ENCODE data around the gene TTC7B.
"Not testable (repeated sequence)": the region's sequence is repeated elsewhere in the genome, so short reads cannot be mapped to it uniquely, and the experiment has no call there.

The TTC7B gene

DNA sequence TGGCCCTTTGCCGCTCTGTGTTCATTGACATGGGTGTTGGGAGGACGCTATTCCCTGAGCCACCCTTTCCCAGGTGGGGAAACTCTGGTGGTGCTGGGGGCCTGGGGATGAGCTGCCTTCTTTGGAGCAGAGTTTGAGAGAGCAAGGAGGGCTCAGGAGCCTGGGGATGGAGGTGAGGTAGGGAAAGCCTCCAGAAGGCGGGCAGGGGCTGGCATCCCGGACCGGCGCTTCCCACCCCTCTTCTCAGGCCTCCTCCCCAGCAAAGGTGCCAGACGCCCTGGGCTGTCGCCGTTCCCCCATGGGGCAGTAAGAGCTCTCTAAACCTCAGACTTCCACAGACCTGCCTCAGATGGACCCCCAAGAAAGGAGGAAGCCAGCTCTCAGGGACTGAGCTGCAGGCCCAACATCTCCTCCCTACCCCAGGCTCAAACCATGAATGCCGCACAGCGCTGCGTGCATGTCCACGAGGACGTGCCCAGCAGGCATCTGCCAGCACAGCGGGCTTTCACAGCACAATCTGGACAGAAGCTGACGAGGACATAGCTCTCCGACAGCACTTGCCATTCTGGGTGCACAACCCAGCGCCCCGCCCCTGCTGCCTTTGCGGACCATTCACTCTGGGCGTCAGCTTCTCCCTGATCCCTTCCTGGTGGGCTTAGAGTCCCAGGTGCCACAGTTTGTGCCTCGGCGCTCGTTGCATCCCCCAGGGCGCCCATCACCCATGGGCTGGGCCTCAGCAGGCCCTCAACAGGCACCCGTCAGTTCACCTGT is 14.9 kb upstream of the TTC7B start:
- FAIRE-seq, result no peak

DNA sequence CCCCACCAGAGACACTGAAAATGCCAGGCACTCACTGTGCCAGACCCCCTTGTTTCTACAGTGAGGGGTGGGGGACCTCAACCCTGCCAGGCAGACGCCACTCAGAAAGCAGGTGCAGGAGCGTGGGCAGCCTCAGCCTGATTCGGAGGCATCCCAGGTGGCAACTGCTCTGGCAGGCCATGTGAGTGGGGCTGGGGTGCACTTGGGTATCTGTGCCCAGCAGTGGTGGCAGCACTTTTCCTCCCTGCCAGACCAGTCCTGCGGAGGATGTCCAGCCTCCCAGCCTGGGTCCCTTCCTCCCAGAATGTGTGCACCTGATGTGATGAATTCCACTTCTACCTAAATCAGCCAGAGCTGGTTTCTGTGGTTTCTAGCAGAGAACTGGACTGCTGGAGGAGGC is 13.4 kb upstream of the TTC7B start:
- no peak for FAIRE-seq

DNA sequence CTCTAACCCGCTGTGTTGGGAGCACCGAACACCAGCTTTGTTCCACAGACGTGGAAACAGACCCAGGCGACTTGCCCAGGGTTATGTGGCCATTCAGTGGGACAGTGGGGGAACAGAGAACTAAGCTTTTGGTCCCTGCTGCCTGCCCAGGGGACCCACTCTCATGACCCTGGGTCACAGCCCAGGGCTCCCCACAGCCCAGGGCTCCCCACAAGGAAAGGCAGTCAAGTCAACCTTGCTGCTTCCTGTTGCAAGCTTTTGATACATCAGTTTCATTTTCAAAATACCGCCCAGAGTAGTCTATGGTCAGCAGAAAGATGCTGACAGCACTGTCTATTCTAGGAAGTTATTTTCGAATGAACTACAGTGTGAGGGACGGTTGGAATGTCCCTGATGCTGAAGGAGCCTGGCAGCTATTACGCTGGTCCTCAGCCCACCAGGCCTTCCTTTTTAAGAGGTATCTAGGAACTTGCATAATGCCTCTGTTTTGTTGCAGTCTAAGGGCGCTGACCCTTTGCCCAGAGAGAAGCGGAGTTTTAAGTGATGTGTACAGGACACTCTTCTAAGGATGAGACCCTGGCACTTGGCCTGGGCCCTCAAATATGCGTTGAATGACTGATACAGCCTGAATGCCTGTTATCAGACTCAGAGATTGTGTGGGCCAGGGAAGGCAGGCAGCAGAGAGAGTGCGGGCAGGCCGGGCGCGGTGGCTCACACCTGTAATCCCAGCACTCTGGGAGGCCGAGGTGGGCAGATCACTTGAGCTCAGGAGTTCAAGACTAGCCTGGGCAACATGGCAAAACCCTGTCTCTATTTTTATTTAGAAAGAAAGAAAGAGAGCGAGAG is 12.6 kb upstream of the TTC7B start:
- FAIRE-seq, result no peak

DNA sequence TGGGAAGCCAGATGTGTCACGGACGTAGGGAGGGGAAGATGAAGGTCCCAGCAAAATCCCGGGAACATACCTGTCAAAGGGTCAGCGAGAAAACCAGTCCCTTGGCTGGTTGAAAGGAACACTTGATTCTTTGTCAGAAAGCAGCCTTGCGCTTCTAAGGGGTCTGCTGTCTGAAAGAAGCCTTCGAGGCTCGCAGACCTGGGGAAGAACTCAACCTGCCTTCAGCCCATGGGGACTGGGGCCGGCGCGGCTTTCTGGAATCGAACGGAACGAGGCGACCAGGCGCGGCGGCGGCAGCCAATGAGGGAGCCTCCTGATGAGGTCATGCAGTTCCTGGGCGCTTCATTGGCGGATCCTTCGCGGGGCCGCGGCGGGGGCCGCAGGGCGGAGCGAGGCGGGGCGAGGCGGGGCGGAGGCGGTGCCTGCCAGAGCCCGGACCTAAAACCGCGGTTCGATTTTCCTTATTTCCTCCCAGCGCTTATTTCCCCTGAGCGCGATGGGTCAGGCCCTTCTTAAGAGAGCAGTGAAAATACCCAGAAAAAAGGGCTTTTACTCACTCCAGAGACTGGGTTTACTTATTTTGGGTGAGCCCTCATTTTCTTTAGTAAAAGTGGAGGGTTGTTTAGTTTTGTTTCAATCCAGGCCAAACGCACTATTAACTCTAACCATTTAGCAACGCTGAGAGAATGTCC is 11.8 kb upstream of the TTC7B start:
- FAIRE-seq, result no peak

DNA sequence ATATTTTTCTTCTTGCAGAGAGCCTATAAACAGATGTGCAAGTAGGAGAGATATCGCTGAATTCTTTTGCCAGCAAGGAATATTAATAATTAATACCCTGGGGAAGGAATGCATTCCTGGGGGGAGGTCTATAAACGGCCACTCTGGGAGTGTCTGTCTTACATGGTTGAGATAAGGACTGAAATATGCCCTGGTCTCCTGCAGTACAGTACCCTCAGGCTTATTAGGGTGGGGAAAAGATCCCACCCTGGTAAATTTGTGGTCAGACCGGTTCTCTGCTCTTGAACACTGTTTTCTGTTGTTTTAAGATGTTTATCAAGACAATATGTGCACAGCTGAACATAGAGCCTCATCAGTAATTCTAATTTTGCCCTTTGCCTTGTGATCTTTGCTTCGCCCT is 7.3 kb upstream of the TTC7B start:
- not testable (repeated sequence) for FAIRE-seq

DNA sequence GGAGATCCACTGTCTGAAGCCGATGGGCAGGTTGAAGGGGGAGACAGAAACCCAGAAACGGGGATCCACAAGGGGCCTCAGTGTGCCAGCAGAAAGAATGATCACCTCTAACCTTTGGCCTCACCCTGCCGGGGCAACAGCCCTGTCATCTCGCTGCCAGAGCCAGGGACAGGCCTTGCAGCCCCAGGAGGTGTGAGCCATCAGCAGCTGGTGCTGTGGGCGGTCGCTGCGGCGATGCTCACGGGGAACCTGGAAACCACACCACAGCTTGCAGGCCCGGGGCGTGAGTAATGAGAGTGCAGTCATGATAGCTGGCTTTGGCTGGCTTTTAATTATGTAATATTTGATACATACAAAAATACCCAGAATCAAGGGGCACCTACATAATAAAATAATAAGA is 4.7 kb upstream of the TTC7B start:
- FAIRE-seq, result no peak

DNA sequence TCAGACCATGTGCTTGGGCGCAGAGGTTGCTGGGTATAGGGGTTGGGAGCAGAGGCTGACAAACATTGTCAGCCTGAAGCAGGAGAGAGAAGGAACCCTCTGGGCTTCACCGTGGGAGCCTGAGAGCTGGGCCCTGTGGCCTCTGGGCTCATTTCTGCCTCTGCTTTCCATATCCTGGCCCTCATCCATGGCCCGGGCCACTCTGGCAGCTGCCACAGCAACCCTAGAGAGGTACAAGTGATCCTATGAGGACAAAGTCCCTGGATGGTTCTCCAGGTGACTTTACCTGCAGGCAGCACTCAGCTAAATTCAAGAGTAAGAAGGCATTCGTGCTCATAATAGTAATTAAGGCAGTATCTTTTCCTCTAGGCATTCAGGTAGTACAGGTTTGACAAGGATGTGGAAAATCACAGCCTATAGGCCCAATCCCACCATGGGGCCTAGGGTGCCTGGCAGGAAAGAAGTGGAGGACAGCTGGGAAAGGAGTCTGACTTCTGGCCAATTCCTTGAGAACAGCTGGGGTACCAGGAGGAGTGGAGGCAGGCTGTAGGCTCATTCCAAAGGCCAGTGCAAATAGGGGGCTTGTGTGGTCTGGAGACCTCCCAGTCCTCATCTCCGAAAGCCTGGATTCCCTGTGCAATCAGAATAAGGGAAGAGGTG is 3.6 kb upstream of the TTC7B start:
- no peak for FAIRE-seq

DNA sequence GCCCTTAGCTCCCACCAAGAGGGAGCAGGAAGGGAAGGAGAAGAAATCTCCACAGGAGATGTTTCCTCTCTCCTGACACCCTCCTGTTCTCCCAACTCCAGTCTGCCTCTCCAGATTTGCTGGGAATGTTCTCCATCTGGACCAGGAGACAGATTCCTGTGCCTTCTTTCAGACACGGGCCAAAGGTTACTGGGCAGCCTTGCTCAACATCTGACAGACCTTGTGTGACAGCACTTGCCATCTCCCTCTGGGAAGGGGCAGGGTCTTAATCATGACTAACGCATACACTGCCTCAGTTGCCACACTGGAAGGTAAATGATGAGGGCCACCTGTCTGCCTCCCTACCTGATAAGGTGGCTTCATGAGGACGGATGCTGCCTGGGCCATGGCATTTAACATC is 2.5 kb upstream of the TTC7B start:
- FAIRE-seq, result no peak

DNA sequence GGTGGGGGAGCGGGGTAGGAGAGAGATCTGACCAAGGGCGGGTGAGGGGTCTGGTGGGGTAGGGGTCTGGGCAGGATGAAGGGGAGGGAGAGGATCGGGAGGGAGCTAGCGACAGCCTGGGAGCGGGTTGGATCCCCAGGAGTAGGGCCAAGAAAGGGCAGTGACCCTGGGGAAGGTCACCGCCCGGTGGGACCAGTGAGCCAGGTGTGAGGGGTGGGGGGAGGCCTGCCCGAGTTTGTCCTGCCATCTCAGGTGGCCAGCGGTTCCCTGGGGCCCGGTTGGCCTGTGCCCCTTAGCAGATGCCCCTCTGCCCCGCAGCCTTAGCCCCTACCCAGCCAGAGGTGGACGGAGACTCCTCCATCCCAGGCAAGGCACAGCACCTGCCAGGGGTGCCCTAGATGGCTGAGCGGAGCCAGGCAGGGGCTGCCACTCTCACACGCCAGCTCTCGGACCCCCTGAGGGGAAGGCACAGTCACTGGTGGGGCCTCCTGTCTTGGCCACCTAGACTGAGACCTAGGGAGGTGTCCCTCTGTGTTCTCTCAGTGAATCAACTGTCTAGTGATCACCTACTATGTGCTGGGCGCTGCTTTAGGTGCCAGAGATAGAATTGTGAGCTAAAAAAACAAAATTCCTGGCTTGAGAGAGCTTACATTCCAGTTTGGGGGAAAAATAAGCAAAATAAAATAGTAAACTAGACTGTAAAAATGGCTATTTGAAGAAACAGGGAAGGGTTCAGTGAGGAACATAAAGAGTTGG is 629 bp upstream of the TTC7B start:
- FAIRE-seq, result no peak

DNA sequence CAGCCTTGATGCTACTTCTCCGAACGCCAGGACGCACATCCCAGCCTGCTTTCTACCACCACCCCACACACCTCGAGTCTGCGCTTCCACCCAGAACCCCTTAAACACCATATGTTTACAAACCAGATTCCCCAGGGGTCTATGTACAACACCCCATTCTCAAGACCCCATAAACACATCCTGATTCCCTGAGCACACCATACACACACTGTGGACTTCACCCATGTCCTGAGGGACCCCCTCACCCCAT is 733 bp downstream of the TTC7B start:
- FAIRE-seq, result no peak

DNA sequence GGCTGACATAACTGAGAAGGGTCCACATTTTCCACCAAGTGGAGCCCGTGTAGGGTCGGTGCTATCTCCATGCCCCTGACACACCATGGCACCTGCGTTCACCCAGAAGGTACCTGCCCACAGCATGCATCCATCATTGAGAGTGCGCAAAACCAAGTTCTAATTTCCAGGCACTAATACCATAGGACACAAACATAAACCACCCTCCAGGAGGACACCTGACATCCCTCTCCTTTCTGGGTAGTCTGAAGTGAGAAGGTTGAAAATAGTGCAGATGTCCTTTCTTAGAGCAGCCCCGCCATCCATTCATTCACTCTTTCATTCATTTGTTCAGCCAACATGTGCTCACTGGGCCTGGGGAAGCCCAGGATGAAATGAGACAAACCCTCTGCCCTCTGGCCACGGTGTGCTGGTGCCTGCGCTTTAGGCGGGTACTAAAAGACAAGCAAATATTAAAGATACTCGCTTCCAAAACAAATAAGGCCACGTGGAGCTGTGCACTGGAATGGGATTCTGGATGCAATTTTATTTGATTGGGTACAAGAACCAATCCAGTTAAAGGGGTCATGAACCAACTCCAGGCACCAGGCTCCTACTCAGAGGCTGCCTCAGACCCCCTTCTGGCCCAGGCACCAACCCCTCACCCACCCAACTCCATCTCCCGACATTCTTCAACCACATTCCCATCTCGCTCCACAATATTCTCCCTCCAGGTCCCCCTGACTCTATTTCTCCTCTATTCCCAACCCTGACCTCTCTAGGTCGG is 1.2 kb downstream of the TTC7B start:
- no peak for FAIRE-seq

DNA sequence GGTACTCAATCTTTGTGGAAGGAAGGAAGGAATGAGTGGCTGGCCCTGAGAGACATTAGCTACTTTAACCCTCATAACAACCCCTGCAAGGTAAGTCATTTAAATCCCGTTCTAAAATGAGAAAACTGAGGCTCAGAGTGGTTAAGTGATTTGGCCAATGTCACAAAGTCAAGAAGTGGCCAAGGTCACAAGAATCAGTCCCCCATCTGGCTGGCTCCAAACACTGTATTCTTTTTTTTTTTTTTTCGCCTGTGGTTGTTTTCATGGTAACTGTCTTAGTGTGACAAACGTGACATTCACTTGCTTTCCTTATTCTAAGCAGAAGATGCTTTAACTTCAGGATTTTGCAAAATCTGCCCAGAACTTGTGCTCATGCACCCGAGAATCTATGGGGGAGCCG is 2.8 kb downstream of the TTC7B start:
- FAIRE-seq, result no peak

DNA sequence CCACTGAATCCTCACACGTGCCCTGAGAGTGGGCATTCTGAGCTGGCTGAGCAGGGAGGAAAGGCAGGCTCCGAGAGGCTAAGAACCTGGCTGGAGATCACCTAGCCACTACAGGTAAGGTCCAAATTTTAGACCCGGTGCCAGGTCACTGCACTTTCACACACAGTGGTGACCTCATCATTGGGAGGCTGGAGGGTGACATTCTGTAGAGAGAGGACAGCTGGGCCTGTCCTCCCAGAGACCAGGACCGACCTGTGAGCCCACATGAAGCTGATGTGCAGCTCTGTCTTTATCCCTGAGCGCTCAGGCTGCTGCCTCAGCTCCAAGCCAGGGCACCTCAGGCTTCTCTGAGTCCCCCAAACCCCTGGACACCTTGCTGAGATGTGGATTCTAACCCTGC is 4.1 kb downstream of the TTC7B start:
- no peak for FAIRE-seq

DNA sequence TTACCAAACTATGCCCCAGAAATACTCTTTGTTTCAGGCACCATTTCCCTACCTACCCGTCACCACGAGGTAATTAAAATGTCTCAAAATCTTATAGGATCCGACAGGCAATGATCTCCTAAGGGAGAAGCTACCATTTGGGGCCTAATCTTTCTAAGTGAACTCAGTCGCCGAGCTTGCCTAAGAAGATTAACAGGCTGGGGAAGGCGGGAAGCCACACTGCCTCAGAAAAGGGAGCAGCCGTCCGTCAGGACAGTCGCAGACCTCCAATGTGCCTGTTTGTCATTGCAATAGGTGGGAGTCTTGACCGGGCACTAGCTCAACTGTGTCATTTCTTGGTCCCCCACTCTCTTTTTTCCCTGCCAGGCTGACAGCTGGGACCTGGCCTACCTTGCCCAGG is 4.6 kb downstream of the TTC7B start:
- FAIRE-seq, result no peak

DNA sequence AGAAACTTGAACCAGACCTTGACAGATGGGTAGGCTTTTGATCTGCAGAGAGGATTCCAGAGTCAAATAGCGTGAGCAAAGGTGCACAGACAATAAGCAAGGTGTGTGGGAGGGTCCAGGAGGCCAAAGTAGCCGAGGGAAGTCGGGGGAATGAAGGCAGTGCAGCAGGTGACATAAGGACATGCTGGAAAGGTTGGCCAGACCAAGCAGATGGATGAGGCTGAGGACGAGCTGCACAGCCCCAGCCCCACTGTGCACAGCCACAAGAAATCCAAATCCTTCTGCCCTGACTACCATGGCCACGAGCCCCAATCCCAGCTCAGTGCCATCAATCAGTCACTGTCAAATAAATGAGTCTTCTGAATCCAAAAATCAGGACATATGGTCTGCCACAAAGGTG is 5.4 kb downstream of the TTC7B start:
- no peak for FAIRE-seq

DNA sequence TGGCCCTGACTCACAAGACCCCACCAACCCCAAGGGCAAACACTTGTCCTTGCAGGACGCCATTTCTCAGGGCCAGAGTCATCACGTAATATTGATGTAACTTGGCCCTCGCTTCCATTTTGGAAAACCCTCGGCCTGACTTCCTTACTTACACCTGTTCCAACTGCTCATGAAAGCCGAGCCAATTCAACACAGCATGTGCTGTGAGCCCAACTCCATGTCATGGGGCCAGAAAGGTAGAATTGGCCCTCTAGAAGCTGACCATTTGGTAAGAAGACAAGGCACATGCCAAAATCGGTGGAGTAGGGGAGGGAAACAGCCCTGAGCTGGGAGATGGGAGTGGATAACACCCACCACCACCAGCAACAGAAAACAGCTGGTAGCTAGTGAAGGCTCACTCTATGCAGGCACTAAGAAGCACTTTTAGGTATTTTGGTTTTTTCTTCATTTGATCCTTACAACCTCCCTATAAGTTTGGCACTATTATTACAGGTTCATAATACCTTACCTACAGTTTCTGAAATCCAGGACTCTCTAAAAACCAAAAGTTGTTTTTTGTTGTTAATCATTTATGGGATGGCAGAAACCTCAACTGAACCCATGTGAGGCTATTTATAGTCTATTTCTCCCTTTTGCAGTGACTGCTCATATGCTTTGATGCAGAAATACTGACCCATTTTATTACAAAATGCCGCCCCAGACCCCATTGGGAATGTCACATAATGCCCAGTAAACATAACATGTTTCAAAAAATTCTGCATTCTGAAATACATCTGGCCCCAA is 6.5 kb downstream of the TTC7B start:
- FAIRE-seq, result no peak

DNA sequence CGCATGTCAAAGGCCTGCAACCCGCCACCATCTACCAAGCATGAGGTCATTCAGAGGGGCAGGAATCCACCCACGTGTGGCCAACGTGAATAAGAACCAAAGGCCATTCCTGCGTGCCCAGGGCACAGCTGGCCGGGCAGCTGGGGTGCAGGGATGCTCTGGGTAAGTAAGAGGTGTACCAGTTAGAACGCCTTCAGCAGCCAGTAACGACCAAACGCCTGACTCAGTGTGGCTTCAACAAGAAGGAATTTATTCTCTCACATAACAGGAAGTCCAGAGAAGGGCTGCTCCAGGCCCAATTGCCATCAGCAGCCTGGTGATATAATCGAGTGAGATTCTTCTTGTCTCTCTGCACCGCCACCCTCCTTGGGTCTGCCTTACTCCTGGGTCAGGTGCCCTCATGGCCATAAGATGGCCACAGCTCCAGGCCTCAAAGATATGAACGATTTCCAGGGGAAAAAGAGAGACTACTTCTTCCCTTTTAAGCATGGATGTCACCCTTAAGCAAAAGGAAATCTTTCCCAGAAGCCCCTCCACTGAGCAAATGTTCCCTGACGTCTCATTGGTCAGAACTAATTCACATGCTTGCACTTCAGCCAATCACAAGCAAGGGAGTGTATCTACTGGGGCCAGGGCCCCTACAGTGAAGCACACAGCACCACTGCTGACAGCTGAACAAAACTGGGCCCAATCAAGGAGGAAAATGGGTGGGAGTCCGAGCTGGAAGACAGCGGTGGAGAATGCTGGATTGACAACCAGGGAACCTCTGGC is 7.3 kb downstream of the TTC7B start:
- FAIRE-seq, result no peak

DNA sequence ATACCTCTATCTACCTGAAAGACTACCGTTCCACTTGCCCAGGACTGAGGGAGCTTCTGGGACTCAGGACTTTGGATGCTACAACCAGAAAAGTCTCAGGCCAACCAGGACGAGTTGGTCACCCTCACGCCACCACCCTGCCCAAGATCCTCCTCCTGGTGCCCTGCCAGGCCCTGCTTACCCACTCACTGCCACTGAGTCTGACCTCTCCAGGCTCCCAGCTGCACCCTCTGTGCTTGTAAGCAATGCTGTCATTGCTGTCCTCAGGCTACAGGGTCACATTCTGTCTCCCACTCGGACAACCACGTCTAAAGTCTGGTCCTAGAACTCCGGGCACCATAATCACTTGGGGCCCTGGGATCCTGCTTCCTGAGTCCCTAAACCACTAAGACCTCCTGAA is 9.2 kb downstream of the TTC7B start:
- FAIRE-seq, result no peak

DNA sequence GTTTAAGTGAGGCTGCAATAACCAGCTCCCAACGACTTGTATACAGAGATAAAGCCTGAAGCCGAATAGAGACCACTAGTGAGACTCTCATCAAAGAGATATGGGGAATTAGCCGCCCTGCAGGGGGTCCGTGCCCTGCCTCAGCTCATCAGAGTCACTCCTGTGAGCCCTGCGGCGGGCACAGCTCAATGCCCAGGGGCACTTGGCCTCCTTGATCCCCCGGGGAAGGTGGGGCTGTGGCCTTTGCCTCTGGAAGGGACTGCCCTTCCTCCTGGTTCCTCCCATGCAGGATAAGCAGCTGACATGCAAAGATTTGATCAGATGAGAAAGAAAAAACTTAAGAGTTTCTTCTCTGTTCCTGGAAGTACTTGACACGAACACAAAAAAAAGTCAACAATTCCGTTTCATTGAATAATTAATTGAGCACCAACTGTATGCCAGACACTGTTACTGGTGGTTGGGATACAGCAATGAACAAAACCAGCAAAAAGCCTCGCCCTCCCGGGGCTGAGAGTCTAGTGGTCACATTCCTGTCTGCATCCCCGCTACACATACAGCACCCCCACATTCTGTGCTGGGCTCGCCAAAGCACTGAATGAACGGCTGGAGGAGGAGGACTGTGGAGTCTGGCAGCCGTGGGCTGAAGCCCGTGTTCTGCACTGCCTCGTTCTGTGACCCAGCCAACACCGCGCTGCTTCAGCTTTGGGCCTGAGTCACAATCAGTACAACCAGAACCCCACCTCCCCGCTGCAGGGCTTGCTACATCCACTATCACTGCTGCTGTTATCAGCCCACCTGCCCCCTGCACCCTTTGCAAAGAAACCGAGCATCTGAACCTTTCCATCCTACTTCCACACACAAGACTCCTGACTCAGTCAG is 10.3 kb downstream of the TTC7B start:
- no peak for FAIRE-seq

DNA sequence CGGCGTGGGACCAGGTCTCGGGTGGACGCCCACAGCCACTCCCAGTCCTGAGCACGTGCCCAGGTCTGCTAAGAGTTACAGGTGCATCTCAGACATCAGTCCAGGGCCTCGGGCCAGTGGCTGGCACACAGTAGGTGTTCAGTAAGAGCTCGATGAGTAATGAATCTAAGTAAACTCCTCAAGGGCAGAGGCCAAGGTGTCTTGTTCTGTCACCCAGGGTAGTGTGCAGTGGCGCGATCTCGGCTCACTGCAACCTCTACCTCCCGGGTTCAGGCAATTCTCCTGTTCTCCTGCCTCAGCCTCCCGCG is 11.2 kb downstream of the TTC7B start:
- FAIRE-seq, result no peak
